Endothelial cell of umbilical vein (primary cell): ENCODE data around the gene GALNT1. TPM values are rescaled to one million over a fixed set of nuclear protein-coding genes. Genes with fewer than 3 reads are reported as not detected.
A peak's percentile ranks its signal among the peaks of the same experiment; 100 is the strongest.

Source experiments
- BruUV-seq: library from RNA; stranded (reverse); fragments of 400-500 nt; replicated peaks from 2 replicates; lab custom pipeline; 2021; lab: Mats Ljungman, UMichigan
- CTCF ChIA-PET: fragments of 300-600, 350-600 bp; sonication (Branson Sonifier 250); formaldehyde crosslinking; loops from one replicate; lab custom pipeline; 2021; ENCODE audit warnings: antibody characterized with exemption, inconsistent platforms; lab: Charles Lee
- POLR2A ChIA-PET: fragments of 300-600, 350-600 bp; sonication (Branson Sonifier 250); formaldehyde crosslinking; loops from one replicate; lab custom pipeline; 2021; ENCODE audit warnings: antibody characterized with exemption, inconsistent platforms; lab: Charles Lee
- DNase-seq: peaks from one replicate; pipeline ENCODE4 v3.0.0-alpha.2; 2011; ENCODE audit warnings: low read depth, low spot score
- FAIRE-seq: peaks from 2 replicates; lab custom pipeline; 2011; peaks lifted over from hg19 to GRCh38; lab: Jason Lieb, UNC
- H2AFZ ChIP-seq: 2 replicates; pipeline ENCODE4 v1.6.0; 2012; ENCODE audit warnings: low read depth, low read length, control low read depth, inconsistent platforms
- H3K27ac ChIP-seq: 2 replicates; pipeline ENCODE4 v1.5.1; 2011; ENCODE audit warnings: low read depth, mild to moderate bottlenecking, control low read depth, low read length, moderate library complexity; ENCODE audit not compliant: insufficient read depth
- H3K27me3 ChIP-seq, 2 experiments: 2 replicates each; pipeline versions ENCODE4 v1.6.0 to v1.6.1; 2011; ENCODE audit warnings: low read length in 2 of 2, mixed read lengths in 1 of 2; ENCODE audit not compliant: control insufficient read depth in 2 of 2, insufficient read depth in 2 of 2
- H3K36me3 ChIP-seq, 2 experiments: 2 replicates in 1 of 2; 3 replicates in 1 of 2; pipeline ENCODE4 v1.5.1; 2011; ENCODE audit warnings: low read length in 2 of 2, mild to moderate bottlenecking in 1 of 2, moderate library complexity in 1 of 2; ENCODE audit not compliant: control insufficient read depth in 2 of 2, insufficient read depth in 2 of 2; ENCODE audit errors: extremely low read depth in 1 of 2
- H3K4me1 ChIP-seq: 3 replicates; pipeline ENCODE4 v1.5.1; 2011; ENCODE audit warnings: mild to moderate bottlenecking, low read length; ENCODE audit not compliant: control insufficient read depth, insufficient read depth; ENCODE audit errors: extremely low read depth
- H3K4me2 ChIP-seq: 2 replicates; pipeline ENCODE4 v1.6.1; 2011; ENCODE audit warnings: low read length, control low read depth, mixed read lengths; ENCODE audit not compliant: insufficient read depth
- H3K4me3 ChIP-seq, 3 experiments: fragments of 200-600 bp in 1 of 3; sonication (generic), shearing (Covaris generic) in 1 of 3; replicated peaks in 1 of 3; 2 replicates each; pipeline ENCODE4 v1.5.1; 2011 to 2016; ENCODE audit warnings: control low read depth in 3 of 3, low read length in 3 of 3, mild to moderate bottlenecking in 2 of 3, inconsistent platforms in 1 of 3, low read depth in 1 of 3, moderate library complexity in 1 of 3; ENCODE audit not compliant: insufficient read depth in 1 of 3
- H3K79me2 ChIP-seq: 2 replicates; pipeline ENCODE4 v1.6.0; 2012; ENCODE audit warnings: low read length, inconsistent platforms; ENCODE audit not compliant: control insufficient read depth, insufficient read depth
- H3K9ac ChIP-seq: replicated peaks from 2 replicates; pipeline ENCODE3; 2011; ENCODE audit warnings: low read length, control low read depth; ENCODE audit not compliant: insufficient read depth; ENCODE audit errors: extremely low read depth
- H3K9me1 ChIP-seq: replicated peaks from 3 replicates; pipeline ENCODE4 v1.6.0; 2011; ENCODE audit warnings: mild to moderate bottlenecking, low read length; ENCODE audit not compliant: control insufficient read depth, insufficient read depth; ENCODE audit errors: extremely low read depth
- H3K9me3 ChIP-seq: replicated peaks from 2 replicates; pipeline ENCODE4 v1.5.1; 2012; ENCODE audit warnings: low read length, inconsistent platforms; ENCODE audit not compliant: control insufficient read depth, insufficient read depth
- H4K20me1 ChIP-seq: replicated peaks from 2 replicates; pipeline ENCODE3; 2011; ENCODE audit warnings: mild to moderate bottlenecking, low read length; ENCODE audit not compliant: control insufficient read depth, insufficient read depth; ENCODE audit errors: extremely low read depth
- EZH2 ChIP-seq: IDR thresholded peaks from 2 replicates; pipeline ENCODE4 v1.6.1; 2012; ENCODE audit warnings: borderline replicate concordance, low read depth, mild to moderate bottlenecking, moderate library complexity, low read length, inconsistent platforms; ENCODE audit not compliant: severe bottlenecking
- FOS ChIP-seq: IDR thresholded peaks from 2 replicates; pipeline ENCODE4 v1.6.1; 2011; ENCODE audit warnings: mild to moderate bottlenecking, low read length, moderate library complexity, borderline replicate concordance; ENCODE audit not compliant: insufficient read depth
- GATA2 ChIP-seq: IDR thresholded peaks from 2 replicates; pipeline ENCODE4 v1.7.0; 2011; ENCODE audit warnings: low read depth, mild to moderate bottlenecking, moderate library complexity, mixed read lengths, low read length; ENCODE audit not compliant: insufficient read length, insufficient read depth
- JUN ChIP-seq: IDR thresholded peaks from 2 replicates; pipeline ENCODE4 v1.6.1; 2011; ENCODE audit warnings: borderline replicate concordance, low read depth; ENCODE audit not compliant: insufficient read length, insufficient read depth
- MYC ChIP-seq: IDR thresholded peaks from one replicate; pipeline ENCODE4 v1.6.1; 2011; ENCODE audit warnings: mild to moderate bottlenecking, low read depth, low read length
- POLR2A ChIP-seq: IDR thresholded peaks from 2 replicates; pipeline ENCODE4 v1.6.1; 2012; ENCODE audit warnings: low read depth, mild to moderate bottlenecking, control low read depth, low read length
- POLR2AphosphoS5 ChIP-seq: IDR thresholded peaks from 2 replicates; pipeline ENCODE4 v1.6.1; 2012; ENCODE audit warnings: low read depth, mild to moderate bottlenecking, control low read depth, low read length, moderate library complexity; ENCODE audit not compliant: insufficient read depth
- dilution Hi-C: fragments of 300-500 bp; cut with MboI; formaldehyde crosslinking; loops from one replicate; pipeline ENCODE4 v1.15.0; 2019; ENCODE audit warnings: low sequenced_read_pairs; ENCODE audit not compliant: extremely low pct_ligation_motif_present
- intact Hi-C: fragments of 100-400 bp; cut with micrococcal nuclease; formaldehyde crosslinking; loops from one replicate; pipeline ENCODE4 v1.10.0; 2022
- polyA plus RNA-seq, 4 experiments: library from polyadenylated mRNA; depleted of rRNA in 3 of 4; stranded (reverse) in 3 of 4; unstranded in 1 of 4; fragments of >200 nt; gene quantifications; 2 replicates each; pipeline versions ENCODE4 v1.2.1 to v1.2.3, GENCODE V29; 2011 to 2012; ENCODE audit warnings: missing spikeins in 1 of 4
- total RNA-seq: library from RNA; stranded (reverse); gene quantifications from 2 replicates; pipeline ENCODE4 v1.2.3, GENCODE V29; 2021
- TF ChIP-seq, protein P1 (sequence below): IDR thresholded peaks from 2 replicates; pipeline ENCODE4 v1.6.1; 2011; ENCODE audit not compliant: insufficient read depth, insufficient read length

Gene GALNT1
- total and polyA plus RNA-seq, 2 donors (not counting 3 experiments of a cell fraction or from before 2014, with no cell fraction given) = 89.9 to 360 TPM

DNA sequence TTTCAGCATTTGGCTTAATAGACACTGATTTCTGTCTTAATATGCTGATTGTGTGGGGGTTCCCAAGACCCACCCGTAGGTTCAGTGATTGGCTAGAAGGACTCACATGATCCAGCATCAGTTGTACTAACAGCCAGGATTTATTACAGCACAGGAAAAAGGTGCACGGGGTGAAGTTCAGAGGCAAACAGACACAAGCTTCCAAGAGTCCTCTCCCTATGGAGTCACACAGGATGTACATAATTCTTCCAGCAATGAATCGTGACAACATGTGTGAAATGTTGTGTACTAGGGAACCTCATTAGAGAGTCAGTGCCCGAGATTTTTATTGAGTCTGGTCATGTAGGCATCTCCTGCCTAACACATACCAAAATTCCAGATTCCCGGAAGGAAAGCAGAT is 52.8 kb downstream of the GALNT1 start:
- H3K4me1 ChIP-seq = peaks cover 25% of the 10 kb centered on the region
- ChIA-PET POLR2A (no interaction called here), CTCF (interaction anchor here (1.3 kb wide), 1 partner anchor 19 kb away, joined by 3 read pairs; no protein-coding TSS in a partner anchor)
- FAIRE-seq = no peak
- H3K9me3 ChIP-seq = no peaks in the 10 kb centered on the region
- no peaks in the 10 kb centered on the region for H3K27me3 ChIP-seq
- TF ChIP-seq MYC (no peak), POLR2A (peak; percentile 21), JUN (peak; percentile 10), EZH2 (no peak), GATA2 (no peak), FOS (no peak), POLR2AphosphoS5 (no peak)
- TF ChIP-seq, protein P1, sequence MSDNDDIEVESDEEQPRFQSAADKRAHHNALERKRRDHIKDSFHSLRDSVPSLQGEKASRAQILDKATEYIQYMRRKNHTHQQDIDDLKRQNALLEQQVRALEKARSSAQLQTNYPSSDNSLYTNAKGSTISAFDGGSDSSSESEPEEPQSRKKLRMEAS = no peak
- H2AFZ ChIP-seq = no peak overlapping the region
- DNase-seq = peak; percentile 42
- H3K9me1 ChIP-seq = no peaks in the 10 kb centered on the region
- H3K79me2 ChIP-seq = peaks cover 49% of the 10 kb centered on the region
- peak overlapping the region; percentile 67 for H3K27ac ChIP-seq
- intact Hi-C loops = no loop called here
- BruUV-seq = no TSS peak
- H3K4me2 ChIP-seq = peak overlapping the region; percentile 61
- dilution Hi-C loops = no loop called here
- peaks cover 2% of the 10 kb centered on the region for H4K20me1 ChIP-seq
- no peak overlapping the region for H3K4me3 ChIP-seq
- no peaks in the 10 kb centered on the region for H3K36me3 ChIP-seq
- no peak overlapping the region for H3K9ac ChIP-seq

DNA sequence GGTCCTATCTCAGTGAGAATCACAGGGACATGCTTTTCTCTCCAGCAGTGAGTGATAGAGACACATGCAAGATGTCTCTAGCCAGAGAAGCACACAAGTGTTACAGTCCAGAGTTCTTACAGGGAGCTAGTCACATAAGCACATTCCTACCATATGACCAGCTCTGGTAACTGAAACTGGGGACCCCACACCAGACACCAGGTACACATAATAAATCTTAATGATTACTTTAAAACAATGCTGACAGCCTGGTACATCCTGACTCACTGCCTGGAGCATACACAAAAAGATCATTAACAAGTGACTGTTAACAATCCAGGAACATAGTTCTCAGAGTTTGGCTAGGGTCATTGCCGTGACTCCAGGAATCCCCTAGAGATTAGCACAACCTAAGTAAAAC is 53.6 kb downstream of the GALNT1 start:
- Histone ChIP-seq H3K36me3 (no peaks in the 10 kb centered on the region), H4K20me1 (peaks cover 2% of the 10 kb centered on the region), H3K9ac (no peak overlapping the region), H3K79me2 (peaks cover 54% of the 10 kb centered on the region), H2AFZ (no peak overlapping the region), H3K4me1 (peaks cover 25% of the 10 kb centered on the region), H3K4me3 (no peak overlapping the region), H3K27ac (peak overlapping the region; percentile 67), H3K9me1 (no peaks in the 10 kb centered on the region), H3K27me3 (no peaks in the 10 kb centered on the region), H3K4me2 (peak overlapping the region; percentile 61), H3K9me3 (no peaks in the 10 kb centered on the region)
- no TSS peak for BruUV-seq
- ChIA-PET POLR2A (no interaction called here), CTCF (interaction anchor here (0.8 to 1.3 kb wide), 4 partner anchors 11 to 249 kb away, joined by 3 to 5 read pairs (median 4); no protein-coding TSS in a partner anchor)
- dilution Hi-C loops = no loop called here
- intact Hi-C loops = loop anchor here (5.0 kb wide), 1 partner anchor 228 kb away; no protein-coding TSS in a partner anchor
- DNase-seq (peak; percentile 70), FAIRE-seq (peak; percentile 66)
- TF ChIP-seq GATA2 (peak; percentile 9), EZH2 (no peak), JUN (peak; percentile 60)
